Measurements from ENCODE around the gene KIRREL3.

KIRREL3 gene

DNA sequence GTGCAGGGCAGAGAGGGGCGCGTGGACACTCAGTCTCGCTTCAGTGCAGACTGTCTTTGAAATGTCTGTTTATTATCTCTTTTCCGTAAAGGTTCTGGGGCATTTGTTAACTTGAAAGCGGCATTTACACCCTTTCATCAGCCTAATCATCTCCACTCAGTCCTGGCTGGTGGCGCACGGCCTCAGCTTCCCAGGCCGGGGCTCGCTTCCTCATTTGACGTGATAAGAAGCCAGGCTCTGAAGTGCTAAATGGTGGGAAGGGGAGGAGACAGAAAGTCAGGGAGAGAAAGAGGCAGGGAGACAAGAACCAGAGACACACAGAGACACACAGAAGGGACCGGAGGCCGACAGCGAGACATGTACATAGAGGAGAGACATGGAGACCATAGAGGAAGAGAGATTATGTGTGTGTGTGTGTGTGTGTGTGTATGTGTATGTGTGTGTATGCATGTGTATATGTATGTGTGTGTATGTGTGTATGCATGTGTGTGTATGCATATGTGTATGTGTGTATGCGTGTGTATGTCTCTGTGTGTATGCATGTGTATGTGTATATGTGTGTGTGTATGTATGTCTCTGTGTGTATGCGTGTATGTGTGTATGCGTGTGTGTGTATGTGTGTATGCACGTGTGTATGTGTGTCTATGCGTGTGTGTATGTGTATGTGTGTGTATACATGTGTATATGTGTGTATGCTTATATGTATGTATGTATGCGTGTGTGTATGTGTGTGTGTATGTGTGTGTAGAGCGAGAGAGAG lies 543.6 kb downstream of the KIRREL3 start:
- no peak overlapping the region for H3K4me3 ChIP-seq (ENCODE audit: low read depth, low read length)
- TF ChIP-seq, protein P1, sequence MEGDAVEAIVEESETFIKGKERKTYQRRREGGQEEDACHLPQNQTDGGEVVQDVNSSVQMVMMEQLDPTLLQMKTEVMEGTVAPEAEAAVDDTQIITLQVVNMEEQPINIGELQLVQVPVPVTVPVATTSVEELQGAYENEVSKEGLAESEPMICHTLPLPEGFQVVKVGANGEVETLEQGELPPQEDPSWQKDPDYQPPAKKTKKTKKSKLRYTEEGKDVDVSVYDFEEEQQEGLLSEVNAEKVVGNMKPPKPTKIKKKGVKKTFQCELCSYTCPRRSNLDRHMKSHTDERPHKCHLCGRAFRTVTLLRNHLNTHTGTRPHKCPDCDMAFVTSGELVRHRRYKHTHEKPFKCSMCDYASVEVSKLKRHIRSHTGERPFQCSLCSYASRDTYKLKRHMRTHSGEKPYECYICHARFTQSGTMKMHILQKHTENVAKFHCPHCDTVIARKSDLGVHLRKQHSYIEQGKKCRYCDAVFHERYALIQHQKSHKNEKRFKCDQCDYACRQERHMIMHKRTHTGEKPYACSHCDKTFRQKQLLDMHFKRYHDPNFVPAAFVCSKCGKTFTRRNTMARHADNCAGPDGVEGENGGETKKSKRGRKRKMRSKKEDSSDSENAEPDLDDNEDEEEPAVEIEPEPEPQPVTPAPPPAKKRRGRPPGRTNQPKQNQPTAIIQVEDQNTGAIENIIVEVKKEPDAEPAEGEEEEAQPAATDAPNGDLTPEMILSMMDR (IDR thresholded peaks at IDR 0.05; ENCODE audit: borderline replicate concordance, insufficient read depth, low read depth, low read length), result no peak

DNA sequence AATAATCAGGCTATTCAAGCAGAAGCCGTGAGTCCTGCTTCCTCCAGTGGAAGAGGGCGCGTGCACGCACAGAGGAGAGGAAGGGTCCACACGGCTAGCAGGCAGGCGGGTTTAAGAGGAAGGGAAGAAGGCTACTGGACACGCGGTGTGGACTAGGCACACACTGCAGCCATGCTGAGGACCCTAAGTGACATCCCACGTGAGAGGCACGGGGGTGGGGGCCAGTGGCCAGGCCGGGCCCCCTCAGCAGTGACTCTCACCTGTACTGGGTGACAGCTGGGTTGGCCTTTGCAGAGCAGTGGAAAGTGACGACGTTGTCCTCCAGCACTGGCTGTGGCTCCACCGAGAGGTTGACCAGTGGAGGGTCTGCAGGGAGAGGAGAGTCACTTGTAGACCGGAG lies 544.5 kb downstream of the KIRREL3 start:
- TF ChIP-seq, protein P1 (IDR thresholded peaks at IDR 0.05; ENCODE audit: borderline replicate concordance, insufficient read depth, low read depth, low read length), result no peak

DNA sequence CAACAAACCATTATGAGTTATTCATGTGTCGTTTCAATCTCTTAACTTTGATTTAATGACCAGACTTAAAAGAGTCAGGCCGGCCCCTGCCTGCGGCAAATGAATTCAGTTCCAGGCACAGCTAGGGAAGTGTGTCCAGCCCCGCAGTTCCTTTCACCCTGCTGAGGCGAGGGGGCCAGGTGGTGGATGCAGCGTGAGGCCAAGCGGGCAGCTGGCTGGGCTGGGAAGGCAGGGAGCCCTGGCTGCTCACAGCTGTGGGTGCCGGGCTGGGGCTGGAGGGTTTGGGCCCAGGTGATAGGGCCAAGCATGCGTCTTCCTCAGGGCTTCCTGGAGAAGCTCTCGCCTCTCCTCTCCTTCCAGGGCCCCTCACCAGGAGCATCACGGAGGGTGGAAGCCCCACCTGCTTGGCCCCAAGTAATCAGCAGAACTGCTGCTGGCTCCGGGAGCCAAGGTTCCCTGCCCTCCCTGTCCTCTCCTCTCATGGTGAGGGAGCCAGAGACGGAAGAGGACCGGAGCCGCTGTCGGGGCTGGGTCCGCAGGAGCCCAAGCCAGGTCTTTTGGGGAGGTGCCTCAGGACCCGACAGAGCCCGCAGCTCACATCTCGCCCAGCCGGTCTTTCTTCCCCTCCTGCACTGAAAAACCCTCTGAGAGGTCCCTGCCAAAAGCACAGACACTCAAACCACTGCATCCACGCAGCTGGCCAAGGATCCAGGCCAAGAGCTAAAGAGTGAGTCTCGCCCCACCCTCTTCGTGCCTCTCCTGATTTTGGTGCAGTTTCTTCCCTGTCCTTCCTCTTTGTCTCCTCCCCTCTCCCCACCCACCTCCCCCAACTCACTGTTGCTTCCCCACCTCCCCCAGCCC lies 548.1 kb downstream of the KIRREL3 start:
- no peak overlapping the region for H3K4me3 ChIP-seq (ENCODE audit: low read depth, low read length)
- TF ChIP-seq, protein P1 (IDR thresholded peaks at IDR 0.05; ENCODE audit: borderline replicate concordance, insufficient read depth, low read depth, low read length), result no peak

More for the DNA sequence above, 544.5 kb downstream of the KIRREL3 start:
- no peak overlapping the region for H3K4me3 ChIP-seq (ENCODE audit: low read depth, low read length)

DNA sequence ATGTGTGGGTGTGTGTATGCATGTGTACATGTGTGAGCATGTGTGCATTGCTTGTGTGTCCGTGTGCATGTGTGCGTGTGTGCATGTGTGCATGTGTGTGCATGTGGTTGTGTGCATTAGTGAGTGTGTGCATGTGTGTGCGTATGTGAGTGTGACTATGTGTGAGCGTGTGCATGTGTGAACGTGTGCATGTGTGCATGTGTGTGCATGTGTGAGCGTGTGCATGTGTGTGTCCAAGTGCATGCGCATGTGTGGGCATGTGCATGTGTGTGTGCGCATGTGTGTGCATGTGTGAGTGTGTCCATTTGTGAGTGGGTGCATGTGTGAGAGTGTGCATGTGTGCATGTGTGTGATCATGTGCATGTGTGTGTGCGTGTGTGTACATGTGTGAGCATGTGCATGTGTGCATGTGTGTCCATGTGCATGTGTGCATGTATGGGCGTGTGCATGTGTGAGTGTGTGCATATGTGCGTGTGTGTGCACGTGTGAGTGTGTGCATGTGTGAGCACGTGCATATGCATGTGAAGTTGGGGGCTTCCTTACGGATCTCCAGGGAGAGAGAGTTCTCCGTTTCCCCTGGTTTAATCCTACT lies 549.3 kb downstream of the KIRREL3 start:
- TF ChIP-seq, protein P1 (IDR thresholded peaks at IDR 0.05; ENCODE audit: borderline replicate concordance, insufficient read depth, low read depth, low read length), result no peak

DNA sequence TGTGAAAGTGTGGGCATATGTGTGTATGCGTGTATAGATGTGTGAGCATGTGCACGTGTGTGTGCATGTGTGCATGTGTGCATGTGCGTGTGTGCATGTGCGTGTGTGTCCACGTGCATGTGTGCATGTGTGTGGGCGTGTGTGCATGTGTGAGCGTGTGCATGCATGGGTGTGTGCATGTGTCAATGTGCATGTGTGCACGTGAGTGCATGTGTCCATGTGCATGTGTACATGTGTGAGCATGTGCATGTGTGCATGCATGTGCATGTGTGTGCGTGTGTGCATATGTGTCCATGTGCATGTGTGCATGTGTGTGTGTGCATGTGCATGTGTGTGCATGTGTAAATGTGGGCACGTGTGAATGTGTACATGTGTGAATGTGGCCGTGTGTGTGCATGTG lies 549.8 kb downstream of the KIRREL3 start:
- TF ChIP-seq, protein P1 (IDR thresholded peaks at IDR 0.05; ENCODE audit: borderline replicate concordance, insufficient read depth, low read depth, low read length), result no peak
- no peak overlapping the region for H3K4me3 ChIP-seq (ENCODE audit: low read depth, low read length)

More for the DNA sequence above, 549.3 kb downstream of the KIRREL3 start:
- H3K4me3 ChIP-seq (ENCODE audit: low read depth, low read length), result no peak overlapping the region

DNA sequence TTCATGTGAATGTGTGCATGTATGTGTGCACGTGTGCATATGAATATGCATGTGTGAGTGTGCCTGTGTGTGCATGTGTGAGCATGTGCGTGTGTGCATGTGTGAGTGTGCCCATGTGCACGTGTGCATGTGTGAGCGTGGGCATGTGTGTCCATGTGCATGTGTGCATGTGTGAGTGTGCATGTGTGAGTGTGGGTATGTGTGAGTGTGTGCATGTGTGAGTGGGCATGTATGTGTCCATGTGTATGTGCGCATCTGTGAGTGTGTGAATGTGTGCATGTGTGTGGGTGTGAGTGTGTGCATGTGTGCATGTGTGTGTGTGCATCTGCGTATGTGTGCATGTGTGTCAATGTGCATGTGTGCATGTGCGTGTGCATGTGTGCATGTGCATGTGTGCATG lies 550.4 kb downstream of the KIRREL3 start:
- no peak overlapping the region for H3K4me3 ChIP-seq (ENCODE audit: low read depth, low read length)
- TF ChIP-seq, protein P1 (IDR thresholded peaks at IDR 0.05; ENCODE audit: borderline replicate concordance, insufficient read depth, low read depth, low read length), result no peak

Data from GM12875 (cell line).